K562 (cell line): ENCODE measurements around the gene MAD2L1BP. TPM values are rescaled to one million over a fixed set of nuclear protein-coding genes. Genes with fewer than 3 reads are reported as not detected.
A peak's percentile ranks its signal among the peaks of the same experiment; 100 is the strongest.

Experiments
- CBX2 ChIP-seq: fragments of 200-600 bp; sonication (generic); IDR thresholded peaks from one replicate; pipeline ENCODE4 v1.6.1; 2012; ENCODE audit warnings: mild to moderate bottlenecking, low read length, inconsistent platforms; ENCODE audit not compliant: insufficient read depth, poor library complexity, severe bottlenecking
- CCAR2 ChIP-seq: fragments of 200-400 bp; formaldehyde crosslinking; IDR thresholded peaks from 2 replicates; pipeline ENCODE4 v1.6.1; 2017; ENCODE audit warnings: mild to moderate bottlenecking, low read depth, low read length
- GTF2E2 ChIP-seq: fragments of 200-800 bp; sonication (Bioruptor generic); IDR thresholded peaks from 2 replicates; pipeline ENCODE4 v1.6.1; 2016; ENCODE audit warnings: missing genetic modification characterization, missing compliant biosample characterization
- IFI16 ChIP-seq: fragments of 250-450 bp; sonication (Bioruptor Pico); IDR thresholded peaks from 2 replicates; pipeline ENCODE4 v2.1.2; 2022; ENCODE audit warnings: mild to moderate bottlenecking, inconsistent platforms
- KAT2B ChIP-seq: IDR thresholded peaks from one replicate; pipeline ENCODE4 v1.6.1; 2012; ENCODE audit warnings: low read depth, mild to moderate bottlenecking, control low read depth, inconsistent platforms, low read length, moderate library complexity
- MECOM ChIP-seq: fragments of 250-450 bp; sonication (Bioruptor Pico); IDR thresholded peaks from 2 replicates; pipeline ENCODE4 v1.8.0; 2022; ENCODE audit warnings: inconsistent platforms
- NCOA4 ChIP-seq: fragments of 450-650 bp; IDR thresholded peaks from 2 replicates; pipeline ENCODE4 v1.6.1; 2018; ENCODE audit warnings: mild to moderate bottlenecking; ENCODE audit not compliant: partially characterized antibody
- NR3C1 ChIP-seq: sonication (generic); formaldehyde crosslinking; IDR thresholded peaks from 2 replicates; pipeline ENCODE4 v1.8.1; 2022; ENCODE audit warnings: missing genetic modification reagents
- RBM15 ChIP-seq: fragments of 200-400 bp; formaldehyde crosslinking; IDR thresholded peaks from 2 replicates; pipeline ENCODE4 v1.6.1; 2018; ENCODE audit warnings: mild to moderate bottlenecking, low read length, moderate library complexity; ENCODE audit not compliant: insufficient read depth
- YY1 ChIP-seq, 3 experiments: IDR thresholded peaks; 2 replicates each; pipeline ENCODE4 v1.6.1; 2011; ENCODE audit warnings: low read length in 2 of 3, mild to moderate bottlenecking in 2 of 3, moderate library complexity in 2 of 3, borderline replicate concordance in 1 of 3, control low read depth in 1 of 3, low read depth in 1 of 3; ENCODE audit not compliant: insufficient read depth in 3 of 3, insufficient replicate concordance in 2 of 3, control insufficient read depth in 1 of 3, insufficient read length in 1 of 3; ENCODE audit errors: extremely low read depth in 1 of 3
- ZNF217 ChIP-seq: sonication (generic); formaldehyde crosslinking; IDR thresholded peaks from 2 replicates; pipeline ENCODE4 v1.8.0; 2022; ENCODE audit warnings: mild to moderate bottlenecking, missing genetic modification reagents
- ZNF696 ChIP-seq: fragments of 250-450 bp; sonication (Bioruptor Pico); conservative IDR thresholded peaks from 2 replicates; pipeline ENCODE4 v1.4.0; 2020; ENCODE audit warnings: mild to moderate bottlenecking, moderate library complexity
- polyA plus RNA-seq, 8 experiments: library from polyadenylated mRNA; depleted of rRNA in 4 of 8; stranded (reverse) in 5 of 8; unstranded in 3 of 8; fragments of >200 nt; fragmentation: Nextera tagmentation in 2 of 8; fragmentation: Illumina TruSeq in 1 of 8; extraction: Ambion mirVana in 2 of 8; extraction: Trizol in 1 of 8; gene quantifications; 2 replicates each; pipeline versions ENCODE4 v1.2.1 to v1.2.3, GENCODE V29; 2011 to 2014; ENCODE audit warnings: inconsistent platforms in 1 of 8, missing spikeins in 1 of 8
- total RNA-seq, 7 experiments: library from RNA; depleted of rRNA in 6 of 7; stranded (reverse); fragments of >200 nt in 6 of 7; fragmentation: Illumina TruSeq in 2 of 7; extraction: Trizol in 2 of 7; gene quantifications; 2 replicates each; pipeline versions ENCODE4 v1.2.1 to v1.2.3, GENCODE V29; 2011 to 2021; ENCODE audit warnings: low replicate concordance in 1 of 7
- TF ChIP-seq, protein P1 (sequence below): fragments of 450-650 bp; IDR thresholded peaks from 2 replicates; pipeline ENCODE4 v1.7.0; 2016; ENCODE audit warnings: borderline replicate concordance
- TF ChIP-seq, protein P2 (sequence below): sonication (generic); formaldehyde crosslinking; IDR thresholded peaks from 2 replicates; pipeline ENCODE4 v1.8.0; 2022; ENCODE audit warnings: missing genetic modification reagents, mild to moderate bottlenecking, borderline replicate concordance

MAD2L1BP gene
- total and polyA plus RNA-seq, 9 of the 15 experiments (the other 6 are each of a cell fraction or from before 2014, with no cell fraction given): 69.7 to 321 (median 111) TPM

- TF ChIP-seq, protein P1, sequence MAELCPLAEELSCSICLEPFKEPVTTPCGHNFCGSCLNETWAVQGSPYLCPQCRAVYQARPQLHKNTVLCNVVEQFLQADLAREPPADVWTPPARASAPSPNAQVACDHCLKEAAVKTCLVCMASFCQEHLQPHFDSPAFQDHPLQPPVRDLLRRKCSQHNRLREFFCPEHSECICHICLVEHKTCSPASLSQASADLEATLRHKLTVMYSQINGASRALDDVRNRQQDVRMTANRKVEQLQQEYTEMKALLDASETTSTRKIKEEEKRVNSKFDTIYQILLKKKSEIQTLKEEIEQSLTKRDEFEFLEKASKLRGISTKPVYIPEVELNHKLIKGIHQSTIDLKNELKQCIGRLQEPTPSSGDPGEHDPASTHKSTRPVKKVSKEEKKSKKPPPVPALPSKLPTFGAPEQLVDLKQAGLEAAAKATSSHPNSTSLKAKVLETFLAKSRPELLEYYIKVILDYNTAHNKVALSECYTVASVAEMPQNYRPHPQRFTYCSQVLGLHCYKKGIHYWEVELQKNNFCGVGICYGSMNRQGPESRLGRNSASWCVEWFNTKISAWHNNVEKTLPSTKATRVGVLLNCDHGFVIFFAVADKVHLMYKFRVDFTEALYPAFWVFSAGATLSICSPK: peak; percentile 21; the same call in 1 of the 2 replicates
- TF ChIP-seq CBX2 (no peak), ZNF217 (CRISPR knock-in tag) (no peak), YY1 (IDR thresholded peaks at IDR 0.05; ENCODE audit: borderline replicate concordance in 1 of 3, control insufficient read depth in 1 of 3, extremely low read depth in 1 of 3, insufficient read depth in 3 of 3, insufficient read length in 1 of 3, insufficient replicate concordance in 2 of 3, low read depth in 1 of 3, low read length in 2 of 3) (peak in 2 of 3 experiments; percentile 47 to 91), NR3C1 (CRISPR knock-in tag) (no peak), NCOA4 (no peak), MECOM (CRISPR knock-in tag) (0 out of 2 replicates have a peak, but pooled peaks have one; percentile 11), IFI16 (CRISPR knock-in tag) (peak; percentile 17; the same call in 1 of the 2 replicates), GTF2E2 (peak; percentile 96), CCAR2 (no peak), ZNF696 (no peak), RBM15 (no peak), KAT2B (no peak)
- TF ChIP-seq, protein P2, sequence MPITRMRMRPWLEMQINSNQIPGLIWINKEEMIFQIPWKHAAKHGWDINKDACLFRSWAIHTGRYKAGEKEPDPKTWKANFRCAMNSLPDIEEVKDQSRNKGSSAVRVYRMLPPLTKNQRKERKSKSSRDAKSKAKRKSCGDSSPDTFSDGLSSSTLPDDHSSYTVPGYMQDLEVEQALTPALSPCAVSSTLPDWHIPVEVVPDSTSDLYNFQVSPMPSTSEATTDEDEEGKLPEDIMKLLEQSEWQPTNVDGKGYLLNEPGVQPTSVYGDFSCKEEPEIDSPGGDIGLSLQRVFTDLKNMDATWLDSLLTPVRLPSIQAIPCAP (CRISPR knock-in tag): no peak
Observed at GRCh38 chr6:43627008-43627825, 8.4 kb upstream of the MAD2L1BP start (continued).
